H9 (cell line): Measurements from ENCODE around the gene PLEKHA1. TPM values are rescaled to one million over a fixed set of nuclear protein-coding genes. Genes with fewer than 3 reads are reported as not detected.

Experiments used
- DNase-seq: peaks from one replicate; pipeline ENCODE4 v3.0.0-alpha.2; 2017
- H2AFZ ChIP-seq: one replicate; pipeline ENCODE4 v1.6.1; 2013; ENCODE audit warnings: mild to moderate bottlenecking, low read length, control low read depth, moderate library complexity
- H2AK5ac ChIP-seq: 2 replicates; pipeline ENCODE4 v1.6.1; 2013; ENCODE audit warnings: low read length, control low read depth, mixed read lengths; ENCODE audit not compliant: insufficient read length
- H2BK120ac ChIP-seq: one replicate; pipeline ENCODE4 v1.6.1; 2013; ENCODE audit warnings: low read depth, mild to moderate bottlenecking, low read length, control low read depth, inconsistent platforms; ENCODE audit not compliant: poor library complexity, severe bottlenecking
- H2BK12ac ChIP-seq: 2 replicates; pipeline ENCODE4 v1.6.1; 2013; ENCODE audit warnings: low read length, control low read depth, mixed read lengths, low read depth; ENCODE audit not compliant: insufficient read length
- H2BK15ac ChIP-seq: 2 replicates; pipeline ENCODE4 v1.6.1; 2013; ENCODE audit warnings: low read depth, low read length, control low read depth
- H2BK20ac ChIP-seq: one replicate; pipeline ENCODE4 v1.6.1; 2013; ENCODE audit warnings: low read depth, mild to moderate bottlenecking, low read length, control low read depth, inconsistent platforms; ENCODE audit not compliant: poor library complexity, severe bottlenecking
- H2BK5ac ChIP-seq: 2 replicates; pipeline ENCODE4 v1.6.1; 2013; ENCODE audit warnings: low read length, control low read depth, mixed read lengths; ENCODE audit not compliant: insufficient read length
- H3K14ac ChIP-seq: 2 replicates; pipeline ENCODE4 v1.6.1; 2013; ENCODE audit warnings: low read length, control low read depth; ENCODE audit not compliant: insufficient read depth
- H3K18ac ChIP-seq: 2 replicates; pipeline ENCODE4 v1.6.1; 2013; ENCODE audit warnings: low read depth, mild to moderate bottlenecking, mixed read lengths, low read length, control low read depth; ENCODE audit not compliant: insufficient read length
- H3K23ac ChIP-seq: 2 replicates; pipeline ENCODE4 v1.6.1; 2013; ENCODE audit warnings: low read length, control low read depth, mixed read lengths, low read depth; ENCODE audit not compliant: insufficient read length
- H3K23me2 ChIP-seq: 2 replicates; pipeline ENCODE4 v1.6.1; 2013; ENCODE audit warnings: low read depth, mild to moderate bottlenecking, mixed read lengths, low read length, control low read depth; ENCODE audit not compliant: insufficient read length, poor library complexity, severe bottlenecking
- H3K27ac ChIP-seq: 2 replicates; pipeline ENCODE4 v1.5.1; 2013; ENCODE audit warnings: low read length, control low read depth, mixed read lengths, low read depth; ENCODE audit not compliant: insufficient read length
- H3K27me3 ChIP-seq: 2 replicates; pipeline ENCODE4 v1.6.1; 2013; ENCODE audit warnings: low read length, control low read depth, inconsistent platforms; ENCODE audit not compliant: insufficient read depth
- H3K4ac ChIP-seq: 2 replicates; pipeline ENCODE4 v1.6.1; 2013; ENCODE audit warnings: low read depth, mild to moderate bottlenecking, control low read depth, inconsistent platforms, low read length, moderate library complexity
- H3K4me1 ChIP-seq: 2 replicates; pipeline ENCODE4 v1.6.1; 2013; ENCODE audit warnings: low read length, control low read depth, inconsistent platforms; ENCODE audit not compliant: insufficient read depth
- H3K4me2 ChIP-seq: 2 replicates; pipeline ENCODE4 v1.6.1; 2013; ENCODE audit warnings: low read length, control low read depth, mixed read lengths; ENCODE audit not compliant: insufficient read length, insufficient read depth
- H3K56ac ChIP-seq: 2 replicates; pipeline ENCODE4 v1.6.1; 2013; ENCODE audit warnings: low read depth, mild to moderate bottlenecking, mixed read lengths, low read length, control low read depth; ENCODE audit not compliant: insufficient read length
- H3K79me1 ChIP-seq: 2 replicates; pipeline ENCODE4 v1.6.1; 2013; ENCODE audit warnings: low read depth, mild to moderate bottlenecking, moderate library complexity, low read length, control low read depth, inconsistent platforms; ENCODE audit not compliant: insufficient read depth, poor library complexity, severe bottlenecking
- H3K79me2 ChIP-seq: 2 replicates; pipeline ENCODE4 v1.6.1; 2013; ENCODE audit warnings: low read length, control low read depth, inconsistent platforms; ENCODE audit not compliant: insufficient read depth
- H3K9ac ChIP-seq: 2 replicates; pipeline ENCODE4 v1.6.1; 2013; ENCODE audit warnings: low read length, control low read depth, mixed read lengths; ENCODE audit not compliant: insufficient read length; ENCODE audit errors: extremely low read depth
- H3K9me3 ChIP-seq: one replicate; pipeline ENCODE4 v1.6.1; 2013; ENCODE audit warnings: low read depth, low read length, inconsistent platforms; ENCODE audit not compliant: control insufficient read depth
- H3T11ph ChIP-seq: one replicate; pipeline ENCODE4 v1.6.1; 2013; ENCODE audit warnings: mild to moderate bottlenecking, low read length, control low read depth, inconsistent platforms
- H4K20me1 ChIP-seq: one replicate; pipeline ENCODE4 v1.6.1; 2013; ENCODE audit not compliant: control insufficient read depth, insufficient read length, insufficient read depth
- H4K5ac ChIP-seq: 2 replicates; pipeline ENCODE4 v1.6.1; 2013; ENCODE audit warnings: low read depth, mild to moderate bottlenecking, mixed read lengths, low read length, control low read depth; ENCODE audit not compliant: insufficient read length
- H4K8ac ChIP-seq: replicated peaks from 2 replicates; pipeline ENCODE4 v1.6.1; 2013; ENCODE audit warnings: low read length, control low read depth, mixed read lengths, low read depth; ENCODE audit not compliant: insufficient read length
- H4K91ac ChIP-seq: 2 replicates; pipeline ENCODE4 v1.6.1; 2013; ENCODE audit warnings: low read depth, mild to moderate bottlenecking, moderate library complexity, mixed read lengths, low read length, control low read depth; ENCODE audit not compliant: insufficient read length
- H3K27ac Mint-ChIP-seq, 3 experiments: 2 replicates in 2 of 3; 3 replicates in 1 of 3; pipeline ENCODE4 v1.8.0; 2020 to 2021; ENCODE audit warnings: mixed read lengths in 3 of 3, mild to moderate bottlenecking in 1 of 3, moderate library complexity in 1 of 3
- H3K27me3 Mint-ChIP-seq: 2 replicates; pipeline ENCODE4 v1.8.0; 2021; ENCODE audit warnings: low read depth, mild to moderate bottlenecking, moderate library complexity, mixed read lengths
- H3K36me3 Mint-ChIP-seq, 3 experiments: 2 replicates in 2 of 3; 3 replicates in 1 of 3; pipeline ENCODE4 v1.8.0; 2020 to 2021; ENCODE audit warnings: low read depth in 3 of 3, mixed read lengths in 3 of 3; ENCODE audit not compliant: insufficient read depth in 1 of 3
- H3K4me1 Mint-ChIP-seq, 2 experiments: 2 replicates each; pipeline ENCODE4 v1.8.0; 2020; ENCODE audit warnings: mixed read lengths in 2 of 2
- H3K4me3 Mint-ChIP-seq, 2 experiments: 2 replicates in 1 of 2; 3 replicates in 1 of 2; pipeline ENCODE4 v1.8.0; 2020 to 2021; ENCODE audit warnings: mild to moderate bottlenecking in 2 of 2, mixed read lengths in 2 of 2, moderate library complexity in 1 of 2
- H3K9me3 Mint-ChIP-seq, 2 experiments: 2 replicates in 1 of 2; 3 replicates in 1 of 2; pipeline ENCODE4 v1.8.0; 2020; ENCODE audit warnings: mild to moderate bottlenecking in 2 of 2, mixed read lengths in 2 of 2, moderate library complexity in 1 of 2
- whole genome bisulfite sequencing: extraction: QIAGEN DNeasy Blood & Tissue Kit; methylation state at CpG from one replicate; pipeline ENCODE4 v1.1.7; 2013; ENCODE audit warnings: missing lambda C conversion rate, low lambda C conversion rate, mixed read lengths; ENCODE audit not compliant: insufficient read length; ENCODE audit errors: extremely low coverage; 5-methylcytosine and 5-hydroxymethylcytosine counted together
- total RNA-seq: library from RNA; stranded (reverse); gene quantifications from 2 replicates; pipeline ENCODE4 v1.2.1, GENCODE V29; 2021
- TF ChIP-seq, protein P1 (sequence below): fragments of 200-600 bp; sonication (generic); conservative IDR thresholded peaks from 3 replicates; pipeline ENCODE4 v1.8.0; 2021; ENCODE audit warnings: antibody characterized with exemption, mild to moderate bottlenecking

Gene PLEKHA1
- total RNA-seq, 1 experiment from 2014 or later, result 32.7 TPM

DNA sequence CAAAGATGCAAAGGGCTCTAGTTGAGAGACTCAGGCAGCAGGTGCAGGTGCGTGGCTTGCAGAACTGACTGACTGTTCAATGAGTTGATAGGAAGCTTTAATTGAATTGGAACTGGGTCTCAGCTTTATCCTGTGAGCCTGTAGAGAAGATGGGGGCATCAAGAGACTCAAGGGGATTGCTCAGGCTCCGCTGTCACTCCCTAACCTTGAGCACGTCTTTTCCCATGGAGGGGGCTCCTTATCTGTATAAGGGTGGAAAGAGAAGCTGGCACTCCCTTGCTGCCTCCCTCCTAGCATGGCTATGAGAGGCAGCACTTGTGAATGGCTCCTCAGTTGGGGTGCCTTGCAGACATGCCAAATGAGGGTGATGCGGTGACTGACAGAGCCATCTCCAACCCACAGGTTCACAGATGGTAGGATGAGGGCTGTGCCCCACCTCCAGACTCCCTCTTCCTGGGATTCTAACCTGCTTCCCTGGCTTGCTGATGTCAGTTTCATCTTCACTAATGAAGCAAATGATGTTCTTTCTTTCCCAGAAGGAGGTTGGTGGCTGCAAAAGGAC, 12.4 kb upstream of the PLEKHA1 start:
- H4K8ac ChIP-seq, result no peak overlapping the region
- DNase-seq, result no peak
- no peak overlapping the region for H3K4me3 Mint-ChIP-seq
- peaks cover 2% of the 10 kb centered on the region for H3K27me3 Mint-ChIP-seq
- H4K5ac ChIP-seq, result no peak overlapping the region
- H3K79me1 ChIP-seq, result no peaks in the 10 kb centered on the region
- H3T11ph ChIP-seq, result no peak overlapping the region
- peaks cover 9 to 11% of the 10 kb centered on the region in 2 experiments for H3K4me1 Mint-ChIP-seq
- no peak overlapping the region for H2AFZ ChIP-seq
- H2AK5ac ChIP-seq, result no peak overlapping the region
- H4K20me1 ChIP-seq, result no peaks in the 10 kb centered on the region
- H3K4me1 ChIP-seq, result no peaks in the 10 kb centered on the region
- no peaks in the 10 kb centered on the region for H3K23me2 ChIP-seq
- H3K4me2 ChIP-seq, result no peak overlapping the region
- H3K79me2 ChIP-seq, result no peaks in the 10 kb centered on the region
- H3K23ac ChIP-seq, result no peak overlapping the region
- no CpG with 5 or more reads among the region's 4 CpGs for whole genome bisulfite sequencing
- H3K27ac Mint-ChIP-seq, result no peak overlapping the region
- peaks cover under 1 to 18% (median 2%) of the 10 kb centered on the region in 3 experiments; a peak in 4 of 7 replicates for H3K36me3 Mint-ChIP-seq
- no peak overlapping the region for H3K14ac ChIP-seq
- TF ChIP-seq, protein P1, sequence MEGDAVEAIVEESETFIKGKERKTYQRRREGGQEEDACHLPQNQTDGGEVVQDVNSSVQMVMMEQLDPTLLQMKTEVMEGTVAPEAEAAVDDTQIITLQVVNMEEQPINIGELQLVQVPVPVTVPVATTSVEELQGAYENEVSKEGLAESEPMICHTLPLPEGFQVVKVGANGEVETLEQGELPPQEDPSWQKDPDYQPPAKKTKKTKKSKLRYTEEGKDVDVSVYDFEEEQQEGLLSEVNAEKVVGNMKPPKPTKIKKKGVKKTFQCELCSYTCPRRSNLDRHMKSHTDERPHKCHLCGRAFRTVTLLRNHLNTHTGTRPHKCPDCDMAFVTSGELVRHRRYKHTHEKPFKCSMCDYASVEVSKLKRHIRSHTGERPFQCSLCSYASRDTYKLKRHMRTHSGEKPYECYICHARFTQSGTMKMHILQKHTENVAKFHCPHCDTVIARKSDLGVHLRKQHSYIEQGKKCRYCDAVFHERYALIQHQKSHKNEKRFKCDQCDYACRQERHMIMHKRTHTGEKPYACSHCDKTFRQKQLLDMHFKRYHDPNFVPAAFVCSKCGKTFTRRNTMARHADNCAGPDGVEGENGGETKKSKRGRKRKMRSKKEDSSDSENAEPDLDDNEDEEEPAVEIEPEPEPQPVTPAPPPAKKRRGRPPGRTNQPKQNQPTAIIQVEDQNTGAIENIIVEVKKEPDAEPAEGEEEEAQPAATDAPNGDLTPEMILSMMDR, result no peak
- H2BK12ac ChIP-seq, result no peak overlapping the region
- no peak overlapping the region for H3K56ac ChIP-seq
- no peak overlapping the region for H3K18ac ChIP-seq
- H3K4ac ChIP-seq, result no peak overlapping the region
- H2BK15ac ChIP-seq, result no peak overlapping the region
- H3K27ac ChIP-seq, result no peak overlapping the region
- H3K9me3 Mint-ChIP-seq, result peaks cover 17 to 20% of the 10 kb centered on the region in 2 experiments
- H4K91ac ChIP-seq, result no peak overlapping the region
- H2BK120ac ChIP-seq, result no peak overlapping the region
- no peaks in the 10 kb centered on the region for H3K9me3 ChIP-seq
- H3K27me3 ChIP-seq, result no peaks in the 10 kb centered on the region
- H3K9ac ChIP-seq, result no peak overlapping the region
- H2BK20ac ChIP-seq, result no peak overlapping the region
- no peak overlapping the region for H2BK5ac ChIP-seq
